Measurements from ENCODE around the gene CALML4.
"Not testable (repeated sequence)": the region's sequence is repeated elsewhere in the genome, so short reads cannot be mapped to it uniquely, and the experiment has no call there.

The CALML4 gene

DNA sequence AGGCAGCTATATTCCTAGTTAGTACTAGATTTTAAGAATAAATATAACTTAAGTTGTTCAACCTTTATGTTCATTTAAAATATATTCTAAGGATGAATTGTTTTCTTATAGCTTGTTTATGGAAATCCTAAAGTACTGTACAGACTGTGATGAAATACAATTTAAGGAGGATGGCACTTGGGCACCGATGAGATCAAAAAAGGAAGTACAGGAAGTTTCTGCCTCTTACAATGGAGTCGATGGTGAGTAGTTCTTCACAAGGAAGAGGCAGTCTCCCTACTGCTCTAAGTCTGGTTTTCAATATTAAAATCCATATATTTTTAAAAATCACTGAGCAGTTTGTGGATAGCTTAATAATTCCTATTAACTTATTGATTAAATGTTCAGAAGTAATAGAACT lies 29.6 kb downstream of the CALML4 start:
- Histone ChIP-seq H3K27me3 (ENCODE audit: control insufficient read depth, low read length) (no peaks in the 10 kb centered on the region), H3K79me2 (ENCODE audit: control insufficient read depth, low read length) (no peaks in the 10 kb centered on the region), H3F3A (ENCODE audit: control insufficient read depth, insufficient read depth) (no peaks in the 10 kb centered on the region), H4K20me1 (ENCODE audit: control insufficient read depth, insufficient read depth, low read depth, low read length) (no peaks in the 10 kb centered on the region), H3K27ac (ENCODE audit: low read depth, low read length) (no peak overlapping the region), H3K4me3 (ENCODE audit: low read length) (no peak overlapping the region), H3K36me3 (ENCODE audit: control insufficient read depth, low read length) (peaks cover 54% of the 10 kb centered on the region), H3K9me3 (ENCODE audit: control insufficient read depth, insufficient read depth, low read length) (no peaks in the 10 kb centered on the region), H3K9me2 (replicated peaks; ENCODE audit: control insufficient read depth, low read length) (no peaks in the 10 kb centered on the region), H3K4me2 (ENCODE audit: low read length) (no peak overlapping the region), H3K4me1 (ENCODE audit: control insufficient read depth, low read length) (no peaks in the 10 kb centered on the region)
- TF ChIP-seq EZH2phosphoT487 (IDR thresholded peaks at IDR 0.05; ENCODE audit: borderline replicate concordance, low read length), result no peak
- TF ChIP-seq, protein P1, sequence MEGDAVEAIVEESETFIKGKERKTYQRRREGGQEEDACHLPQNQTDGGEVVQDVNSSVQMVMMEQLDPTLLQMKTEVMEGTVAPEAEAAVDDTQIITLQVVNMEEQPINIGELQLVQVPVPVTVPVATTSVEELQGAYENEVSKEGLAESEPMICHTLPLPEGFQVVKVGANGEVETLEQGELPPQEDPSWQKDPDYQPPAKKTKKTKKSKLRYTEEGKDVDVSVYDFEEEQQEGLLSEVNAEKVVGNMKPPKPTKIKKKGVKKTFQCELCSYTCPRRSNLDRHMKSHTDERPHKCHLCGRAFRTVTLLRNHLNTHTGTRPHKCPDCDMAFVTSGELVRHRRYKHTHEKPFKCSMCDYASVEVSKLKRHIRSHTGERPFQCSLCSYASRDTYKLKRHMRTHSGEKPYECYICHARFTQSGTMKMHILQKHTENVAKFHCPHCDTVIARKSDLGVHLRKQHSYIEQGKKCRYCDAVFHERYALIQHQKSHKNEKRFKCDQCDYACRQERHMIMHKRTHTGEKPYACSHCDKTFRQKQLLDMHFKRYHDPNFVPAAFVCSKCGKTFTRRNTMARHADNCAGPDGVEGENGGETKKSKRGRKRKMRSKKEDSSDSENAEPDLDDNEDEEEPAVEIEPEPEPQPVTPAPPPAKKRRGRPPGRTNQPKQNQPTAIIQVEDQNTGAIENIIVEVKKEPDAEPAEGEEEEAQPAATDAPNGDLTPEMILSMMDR (IDR thresholded peaks at IDR 0.05; ENCODE audit: low read depth, low read length, poor library complexity, severe bottlenecking), result no peak

- Histone ChIP-seq H3K4me3 (ENCODE audit: low read length) (no peak overlapping the region), H3K9me2 (replicated peaks; ENCODE audit: control insufficient read depth, low read length) (no peaks in the 10 kb centered on the region), H3K9me3 (ENCODE audit: control insufficient read depth, insufficient read depth, low read length) (no peaks in the 10 kb centered on the region), H3K79me2 (ENCODE audit: control insufficient read depth, low read length) (no peaks in the 10 kb centered on the region), H3K27ac (ENCODE audit: low read depth, low read length) (no peak overlapping the region), H3K4me1 (ENCODE audit: control insufficient read depth, low read length) (no peaks in the 10 kb centered on the region), H3K4me2 (ENCODE audit: low read length) (no peak overlapping the region), H4K20me1 (ENCODE audit: control insufficient read depth, insufficient read depth, low read depth, low read length) (no peaks in the 10 kb centered on the region), H3K27me3 (ENCODE audit: control insufficient read depth, low read length) (no peaks in the 10 kb centered on the region), H3K36me3 (ENCODE audit: control insufficient read depth, low read length) (peaks cover 50% of the 10 kb centered on the region), H3F3A (ENCODE audit: control insufficient read depth, insufficient read depth) (no peaks in the 10 kb centered on the region)
- TF ChIP-seq, protein P1 (IDR thresholded peaks at IDR 0.05; ENCODE audit: low read depth, low read length, poor library complexity, severe bottlenecking), result no peak
- no peak for TF ChIP-seq EZH2phosphoT487 (IDR thresholded peaks at IDR 0.05; ENCODE audit: borderline replicate concordance, low read length)
Observed at GRCh38 chr15:68173119-68173518, 32.0 kb downstream of the CALML4 start.

- H3K4me3 ChIP-seq (ENCODE audit: low read length); H3K27me3 ChIP-seq (ENCODE audit: control insufficient read depth, low read length); H3K9me2 ChIP-seq (replicated peaks; ENCODE audit: control insufficient read depth, low read length); H3K9me3 ChIP-seq (ENCODE audit: control insufficient read depth, insufficient read depth, low read length); H3F3A ChIP-seq (ENCODE audit: control insufficient read depth, insufficient read depth); H3K27ac ChIP-seq (ENCODE audit: low read depth, low read length); H4K20me1 ChIP-seq (ENCODE audit: control insufficient read depth, insufficient read depth, low read depth, low read length); H3K79me2 ChIP-seq (ENCODE audit: control insufficient read depth, low read length); H3K4me1 ChIP-seq (ENCODE audit: control insufficient read depth, low read length); H3K4me2 ChIP-seq (ENCODE audit: low read length): not testable (repeated sequence)
- peaks cover 42% of the 10 kb centered on the region for H3K36me3 ChIP-seq (ENCODE audit: control insufficient read depth, low read length)
Observed at GRCh38 chr15:68172037-68172436, 33.1 kb downstream of the CALML4 start.

DNA sequence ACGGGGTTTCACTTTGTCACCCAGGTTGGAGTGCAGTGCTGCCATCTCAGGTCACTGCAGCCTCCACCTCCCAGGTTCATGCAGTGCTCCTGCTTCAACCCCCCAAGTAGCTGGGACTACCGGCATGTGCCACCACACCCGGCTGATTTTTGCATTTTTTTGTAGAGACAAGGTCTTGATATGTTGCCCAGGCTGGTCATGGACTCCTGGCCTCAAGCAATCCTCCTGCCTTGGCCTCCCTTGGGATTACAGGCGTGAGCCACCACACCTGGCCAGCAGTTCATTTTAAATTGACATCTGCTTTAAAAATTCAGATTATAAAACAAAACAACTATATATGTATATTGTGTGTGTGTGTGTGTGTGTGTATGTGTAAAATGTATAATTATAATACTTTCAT lies 38.3 kb downstream of the CALML4 start:
- peaks cover 32% of the 10 kb centered on the region for H3K36me3 ChIP-seq (ENCODE audit: control insufficient read depth, low read length)
- no peak overlapping the region for H3K27ac ChIP-seq (ENCODE audit: low read depth, low read length)
- no peaks in the 10 kb centered on the region for H3K79me2 ChIP-seq (ENCODE audit: control insufficient read depth, low read length)

More for the DNA sequence above, 38.3 kb downstream of the CALML4 start:
- H3K27me3 ChIP-seq (ENCODE audit: control insufficient read depth, low read length), result no peaks in the 10 kb centered on the region
- 0 out of 2 replicates have a peak, but pooled peaks cover 2% of the 10 kb centered on the region for H3F3A ChIP-seq (ENCODE audit: control insufficient read depth, insufficient read depth)
- H4K20me1 ChIP-seq (ENCODE audit: control insufficient read depth, insufficient read depth, low read depth, low read length), result no peaks in the 10 kb centered on the region
- H3K4me3 ChIP-seq (ENCODE audit: low read length), result no peak overlapping the region
- no peaks in the 10 kb centered on the region for H3K9me3 ChIP-seq (ENCODE audit: control insufficient read depth, insufficient read depth, low read length)
- H3K4me2 ChIP-seq (ENCODE audit: low read length), result no peak overlapping the region
- TF ChIP-seq, protein P1 (IDR thresholded peaks at IDR 0.05; ENCODE audit: low read depth, low read length, poor library complexity, severe bottlenecking), result no peak
- no peak for TF ChIP-seq EZH2phosphoT487 (IDR thresholded peaks at IDR 0.05; ENCODE audit: borderline replicate concordance, low read length)
- peaks cover 3% of the 10 kb centered on the region; the same call in 1 of the 2 replicates for H3K4me1 ChIP-seq (ENCODE audit: control insufficient read depth, low read length)
- no peaks in the 10 kb centered on the region for H3K9me2 ChIP-seq (replicated peaks; ENCODE audit: control insufficient read depth, low read length)

Data from DOHH2 (cell line).